Spleen (tissue), 11 donors: Measurements from ENCODE around the gene RHOV. TPM values are rescaled to one million over a fixed set of nuclear protein-coding genes. Genes with fewer than 3 reads are reported as not detected.

Source experiments
- DNase-seq: peaks from one replicate; pipeline ENCODE4 v3.0.0-alpha.2; 2020
- H3K27ac ChIP-seq, 8 donors: fragments of 200-600 bp; sonication (generic) in 7 of 8; 1 replicate in 4 of 8; 2 replicates in 4 of 8; pipeline versions ENCODE4 v1.5.0 to v1.8.0; 2016 to 2021; ENCODE audit warnings: inconsistent platforms in 4 of 8, mild to moderate bottlenecking in 4 of 8, moderate library complexity in 1 of 8
- H3K27me3 ChIP-seq, 7 donors: fragments of 200-600 bp; sonication (generic) in 6 of 7; replicated peaks in 1 of 7; 1 replicate in 4 of 7; 2 replicates in 3 of 7; pipeline versions ENCODE4 v1.5.0 to v1.8.0; 2016 to 2021; ENCODE audit warnings: inconsistent platforms in 3 of 7, mild to moderate bottlenecking in 1 of 7
- H3K36me3 ChIP-seq, 6 donors: fragments of 200-600 bp; sonication (generic) in 5 of 6; 1 replicate in 4 of 6; 2 replicates in 2 of 6; pipeline versions ENCODE4 v1.5.0 to v1.8.0; 2016 to 2021; ENCODE audit warnings: inconsistent platforms in 2 of 6
- H3K4me1 ChIP-seq, 6 donors: fragments of 200-600 bp; sonication (generic) in 5 of 6; 1 replicate in 3 of 6; 2 replicates in 3 of 6; pipeline versions ENCODE4 v1.5.0 to v1.8.0; 2016 to 2021; ENCODE audit warnings: inconsistent platforms in 3 of 6
- H3K4me3 ChIP-seq, 8 donors: fragments of 200-600 bp; sonication (generic) in 7 of 8; 1 replicate in 4 of 8; 2 replicates in 4 of 8; pipeline versions ENCODE4 v1.5.0 to v1.8.0; 2016 to 2021; ENCODE audit warnings: inconsistent platforms in 4 of 8, mild to moderate bottlenecking in 4 of 8, moderate library complexity in 2 of 8
- H3K9me3 ChIP-seq, 8 donors: fragments of 200-600 bp; sonication (generic) in 7 of 8; 1 replicate in 4 of 8; 2 replicates in 4 of 8; pipeline versions ENCODE4 v1.5.0 to v1.8.0; 2016 to 2021; ENCODE audit warnings: inconsistent platforms in 4 of 8
- CTCF ChIP-seq, 11 experiments: fragments of 200-600 bp in 7 of 11; fragments of 450-650 bp in 4 of 11; sonication (generic) in 4 of 11; IDR thresholded peaks in 8 of 11; conservative IDR thresholded peaks in 3 of 11; 1 replicate in 7 of 11; 2 replicates in 4 of 11; pipeline versions ENCODE4 v1.4.0 to v1.8.0; 2016 to 2021; ENCODE audit warnings: antibody characterized with exemption in 11 of 11, inconsistent platforms in 4 of 11, mild to moderate bottlenecking in 1 of 11
- POLR2A ChIP-seq, 3 donors: fragments of 450-650 bp; IDR thresholded peaks; one replicate each; pipeline ENCODE4 v1.5.1; 2017; ENCODE audit warnings: antibody characterized with exemption in 3 of 3, mild to moderate bottlenecking in 1 of 3
- POLR2AphosphoS5 ChIP-seq, 3 donors: sonication (generic); formaldehyde crosslinking; IDR thresholded peaks; one replicate each; pipeline ENCODE4 v1.5.1; 2017; ENCODE audit warnings: antibody characterized with exemption in 3 of 3
- WGBS, 5 donors: extraction: QIAGEN DNeasy Blood & Tissue Kit in 3 of 5; methylation state at CpG; one replicate each; pipeline versions ENCODE4 v1.1.5 to v1.1.7; 2013 to 2018; 5-methylcytosine and 5-hydroxymethylcytosine counted together
- intact Hi-C: fragments of 100-400 bp; cut with DNase I; formaldehyde crosslinking; loops from one replicate; pipeline ENCODE4 v1.15.0; 2023; ENCODE audit warnings: low total_unique reads
- polyA plus RNA-seq, 3 donors: library from polyadenylated mRNA; stranded (reverse); fragments of 200-250 nt; gene quantifications; one replicate each; pipeline ENCODE4 v1.2.1, GENCODE V29; 2013
- total RNA-seq, 7 donors: library from RNA; depleted of rRNA in 3 of 7; stranded (reverse); fragments of >200 nt in 3 of 7; fragmentation: NEBNext Ultra II Directional in 4 of 7; extraction: Animal tissue kit (Norgen Biotek cat#: 25700) in 4 of 7; gene quantifications; one replicate each; pipeline versions ENCODE4 v1.1.0 to v1.2.1, GENCODE V29; 2016 to 2021
- donor health status: healthy with polysubstance abuse.
- donor health status: DM: no; HTN: no; CAD: no; lungs with moderate emphysema.
- donor health status: DM: no; HTN: no; CAD: no.
- donor health status: Bipolar disorder and iron deficiency.
- donor health status: healthy.
- donor health status: DM: no; HTN: no; CAD: no.
- donor health status: DM: yes; HTN: yes; CAD: no.

The RHOV gene
- total and polyA plus RNA-seq, 10 donors: 0.06 to 0.19 TPM; not detected in 8

GRCh38 chr15:40828447-40829036 is 45.5 kb downstream of the RHOV start, which contains the start of gene PPP1R14D:
PPP1R14D (minus strand) TSS chr15:40828708; CDS start chr15:40828641, 67 bp downstream.
- intact Hi-C loops: no loop called here
- WGBS, 5 donors: 89 to 96% (median 92%) methylated on average over 6 of the region's 6 CpGs
- no peak within 1 kb of the TSS for H3K27ac ChIP-seq
- TF ChIP-seq POLR2A (IDR thresholded peaks at IDR 0.05) (no peak), POLR2AphosphoS5 (IDR thresholded peaks at IDR 0.05) (no peak), CTCF (IDR thresholded peaks at IDR 0.05 in 8 of 11, conservative IDR thresholded peaks at IDR 0.05 in 3 of 11) (no peak)
- no peaks in the 10 kb centered on the region for H3K27me3 ChIP-seq
- no peaks in the 10 kb centered on the region for H3K4me1 ChIP-seq
- no peaks in the 10 kb centered on the region for H3K36me3 ChIP-seq
- no peak for DNase-seq
- no peaks in the 10 kb centered on the region for H3K9me3 ChIP-seq
- no peak within 1 kb of the TSS for H3K4me3 ChIP-seq

GRCh38 chr15:40826423-40827075 is 47.5 kb downstream of the RHOV start:
- H3K36me3 ChIP-seq: no peaks in the 10 kb centered on the region
- WGBS, 5 donors: 72 to 96% (median 89%) methylated on average over 4 of the region's 4 CpGs
- H3K4me3 ChIP-seq: no peak overlapping the region
- TF ChIP-seq POLR2A (IDR thresholded peaks at IDR 0.05) (no peak), CTCF (IDR thresholded peaks at IDR 0.05 in 8 of 11, conservative IDR thresholded peaks at IDR 0.05 in 3 of 11) (no peak), POLR2AphosphoS5 (IDR thresholded peaks at IDR 0.05) (no peak)
- H3K9me3 ChIP-seq: no peaks in the 10 kb centered on the region
- no peak for DNase-seq
- intact Hi-C loops: no loop called here
- no peaks in the 10 kb centered on the region for H3K4me1 ChIP-seq
- H3K27me3 ChIP-seq: no peaks in the 10 kb centered on the region
- no peak overlapping the region for H3K27ac ChIP-seq

- WGBS, 5 donors: 70 to 85% (median 72%) methylated on average over 5 of the region's 5 CpGs
- H3K9me3 ChIP-seq: no peaks in the 10 kb centered on the region
- no peak for DNase-seq
- TF ChIP-seq POLR2A (IDR thresholded peaks at IDR 0.05): no peak
- no peak for TF ChIP-seq POLR2AphosphoS5 (IDR thresholded peaks at IDR 0.05)
- TF ChIP-seq CTCF (IDR thresholded peaks at IDR 0.05 in 8 of 11, conservative IDR thresholded peaks at IDR 0.05 in 3 of 11): no peak
- H3K4me1 ChIP-seq: no peaks in the 10 kb centered on the region
- H3K27me3 ChIP-seq: no peaks in the 10 kb centered on the region
- no peak overlapping the region for H3K4me3 ChIP-seq
- H3K36me3 ChIP-seq: no peaks in the 10 kb centered on the region
- no peak overlapping the region for H3K27ac ChIP-seq
- intact Hi-C loops: no loop called here
Measured at GRCh38 chr15:40825661-40826422, 48.2 kb downstream of the RHOV start.
